Hepatocyte (in vitro differentiated cells): ENCODE results near the gene CYP3A7.

Source experiments
- CTCF ChIP-seq: fragments of 200-600 bp; sonication (generic); IDR thresholded peaks from 2 replicates; pipeline ENCODE4 v1.5.1; 2016; ENCODE audit warnings: antibody characterized with exemption, mild to moderate bottlenecking; ENCODE audit not compliant: poor library complexity
- EZH2 ChIP-seq: fragments of 200-600 bp; sonication (generic); IDR thresholded peaks from 2 replicates; pipeline ENCODE4 v1.6.1; 2016; ENCODE audit warnings: antibody characterized with exemption, mild to moderate bottlenecking, borderline replicate concordance

DNA sequence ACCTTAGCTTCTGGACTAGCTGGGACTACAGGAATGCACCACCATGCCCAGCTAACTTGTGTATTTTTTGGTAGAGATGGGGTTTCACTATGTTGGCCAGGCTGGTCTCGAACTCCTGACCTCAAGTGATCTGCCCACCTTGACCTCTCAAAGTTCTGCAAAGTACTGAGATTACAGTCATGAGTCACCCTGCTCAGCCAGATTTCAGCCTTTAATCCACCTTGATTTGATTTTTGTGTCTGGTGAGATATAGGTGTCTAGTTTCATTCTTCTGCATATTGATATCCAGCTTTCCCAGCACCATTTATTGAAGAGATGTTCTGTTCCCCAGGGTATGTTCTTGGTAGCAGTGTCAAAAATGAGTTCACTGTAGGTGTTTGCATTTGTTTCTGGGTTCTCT is 20.1 kb upstream of the CYP3A7 start:
- TF ChIP-seq CTCF = no peak
- no peak for TF ChIP-seq EZH2
